ENCODE results near the gene LCN15. TPM values are rescaled to one million over a fixed set of nuclear protein-coding genes. Genes with fewer than 3 reads are reported as not detected.

Gene LCN15
- total RNA-seq, 1 experiment from 2014 or later: not detected

GRCh38 chr9:136808806-136809158 lies 44.5 kb upstream of the LCN15 start:
- Histone ChIP-seq H2BK5ac (ENCODE audit: insufficient read length, low read length) (no peak overlapping the region), H3K9me3 (ENCODE audit: control insufficient read depth, low read depth, low read length) (no peaks in the 10 kb centered on the region), H3K79me1 (ENCODE audit: insufficient read depth, low read depth, low read length, poor library complexity, severe bottlenecking) (peaks cover 11% of the 10 kb centered on the region), H3K9ac (ENCODE audit: extremely low read depth, insufficient read length, low read length) (peak overlapping the region; percentile 73), H3T11ph (ENCODE audit: low read length) (no peak overlapping the region), H4K20me1 (ENCODE audit: control insufficient read depth, insufficient read depth, insufficient read length) (peaks cover 4% of the 10 kb centered on the region), H2BK20ac (ENCODE audit: low read depth, low read length, poor library complexity, severe bottlenecking) (no peak overlapping the region), H3K27ac (ENCODE audit: insufficient read length, low read depth, low read length) (no peak overlapping the region), H3K23ac (ENCODE audit: insufficient read length, low read depth, low read length) (no peak overlapping the region), H3K56ac (ENCODE audit: insufficient read length, low read depth, low read length) (no peak overlapping the region), H3K4me1 (ENCODE audit: insufficient read depth, low read length) (no peaks in the 10 kb centered on the region), H3K79me2 (ENCODE audit: insufficient read depth, low read length) (peaks cover 9% of the 10 kb centered on the region; the same call in 1 of the 2 replicates), H4K5ac (ENCODE audit: insufficient read length, low read depth, low read length) (no peak overlapping the region), H4K8ac (replicated peaks; ENCODE audit: insufficient read length, low read depth, low read length) (no peak overlapping the region), H3K27me3 (ENCODE audit: insufficient read depth, low read length) (no peaks in the 10 kb centered on the region), H4K91ac (ENCODE audit: insufficient read length, low read depth, low read length) (no peak overlapping the region), H2BK120ac (ENCODE audit: low read depth, low read length, poor library complexity, severe bottlenecking) (no peak overlapping the region), H3K23me2 (ENCODE audit: insufficient read length, low read depth, low read length, poor library complexity, severe bottlenecking) (peaks cover 15% of the 10 kb centered on the region), H2BK15ac (ENCODE audit: low read depth, low read length) (no peak overlapping the region), H3K14ac (ENCODE audit: insufficient read depth, low read length) (no peak overlapping the region), H2BK12ac (ENCODE audit: insufficient read length, low read depth, low read length) (no peak overlapping the region), H2AFZ (ENCODE audit: low read length) (no peak overlapping the region), H3K4ac (ENCODE audit: low read depth, low read length) (no peak overlapping the region), H2AK5ac (ENCODE audit: insufficient read length, low read length) (no peak overlapping the region), H3K4me2 (ENCODE audit: insufficient read depth, insufficient read length, low read length) (peak overlapping the region; percentile 88), H3K18ac (ENCODE audit: insufficient read length, low read depth, low read length) (no peak overlapping the region)
- Mint-ChIP-seq H3K4me3 (peak overlapping the region; percentile 70 to 85), H3K27ac (no peak overlapping the region; a peak in 2 of 7 replicates), H3K36me3 (ENCODE audit: insufficient read depth in 1 of 3, low read depth in 3 of 3) (peaks cover 33 to 54% (median 45%) of the 10 kb centered on the region in 3 experiments; a peak in 6 of 7 replicates), H3K9me3 (no peaks in the 10 kb centered on the region), H3K27me3 (ENCODE audit: low read depth) (peaks cover 10% of the 10 kb centered on the region), H3K4me1 (peaks cover 16 to 27% of the 10 kb centered on the region in 2 experiments)
- DNase-seq: no peak
- TF ChIP-seq, protein P1, sequence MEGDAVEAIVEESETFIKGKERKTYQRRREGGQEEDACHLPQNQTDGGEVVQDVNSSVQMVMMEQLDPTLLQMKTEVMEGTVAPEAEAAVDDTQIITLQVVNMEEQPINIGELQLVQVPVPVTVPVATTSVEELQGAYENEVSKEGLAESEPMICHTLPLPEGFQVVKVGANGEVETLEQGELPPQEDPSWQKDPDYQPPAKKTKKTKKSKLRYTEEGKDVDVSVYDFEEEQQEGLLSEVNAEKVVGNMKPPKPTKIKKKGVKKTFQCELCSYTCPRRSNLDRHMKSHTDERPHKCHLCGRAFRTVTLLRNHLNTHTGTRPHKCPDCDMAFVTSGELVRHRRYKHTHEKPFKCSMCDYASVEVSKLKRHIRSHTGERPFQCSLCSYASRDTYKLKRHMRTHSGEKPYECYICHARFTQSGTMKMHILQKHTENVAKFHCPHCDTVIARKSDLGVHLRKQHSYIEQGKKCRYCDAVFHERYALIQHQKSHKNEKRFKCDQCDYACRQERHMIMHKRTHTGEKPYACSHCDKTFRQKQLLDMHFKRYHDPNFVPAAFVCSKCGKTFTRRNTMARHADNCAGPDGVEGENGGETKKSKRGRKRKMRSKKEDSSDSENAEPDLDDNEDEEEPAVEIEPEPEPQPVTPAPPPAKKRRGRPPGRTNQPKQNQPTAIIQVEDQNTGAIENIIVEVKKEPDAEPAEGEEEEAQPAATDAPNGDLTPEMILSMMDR (conservative IDR thresholded peaks at IDR 0.05): no peak
- no CpG with 5 or more reads among the region's 14 CpGs for WGBS (ENCODE audit: extremely low coverage, insufficient read length, low lambda C conversion rate)
